GM19397 (cell line): ENCODE data around the gene ZNF565.
"Not testable (repeated sequence)": the region's sequence is repeated elsewhere in the genome, so short reads cannot be mapped to it uniquely, and the experiment has no call there.

Experiments
- ATAC-seq: cut with Tn5 transposase; IDR thresholded peaks from one replicate; pipeline ENCODE4 v1.9.1; 2021; ENCODE audit warnings: mild to moderate bottlenecking, moderate library complexity; ENCODE audit not compliant: unreplicated experiment

Gene ZNF565

GRCh38 chr19:36215276-36216123 is 1.0 kb upstream of the ZNF565 start:
- no peak for ATAC-seq

DNA sequence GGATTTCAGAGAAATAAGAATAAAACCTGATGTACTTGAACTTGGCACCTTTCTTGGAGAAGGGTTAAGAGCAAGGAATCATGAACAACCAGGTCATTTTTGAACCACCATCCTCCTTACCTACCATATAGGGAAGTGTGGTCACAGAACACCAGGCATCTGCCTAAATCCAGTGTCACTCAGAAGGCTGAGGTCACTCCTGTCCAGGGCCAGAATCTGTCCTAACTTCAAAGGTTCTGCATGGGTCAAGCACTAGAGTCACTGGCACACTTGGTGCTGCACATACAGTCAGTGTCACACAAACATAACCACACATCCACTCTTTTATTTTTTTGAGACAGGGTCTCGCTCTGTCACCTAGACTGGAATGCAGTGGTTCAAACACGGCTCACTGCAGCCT is 1.6 kb downstream of the ZNF565 start:
- no peak for ATAC-seq

- no peak for ATAC-seq
Observed at GRCh38 chr19:36210497-36210896, 4.0 kb downstream of the ZNF565 start.

DNA sequence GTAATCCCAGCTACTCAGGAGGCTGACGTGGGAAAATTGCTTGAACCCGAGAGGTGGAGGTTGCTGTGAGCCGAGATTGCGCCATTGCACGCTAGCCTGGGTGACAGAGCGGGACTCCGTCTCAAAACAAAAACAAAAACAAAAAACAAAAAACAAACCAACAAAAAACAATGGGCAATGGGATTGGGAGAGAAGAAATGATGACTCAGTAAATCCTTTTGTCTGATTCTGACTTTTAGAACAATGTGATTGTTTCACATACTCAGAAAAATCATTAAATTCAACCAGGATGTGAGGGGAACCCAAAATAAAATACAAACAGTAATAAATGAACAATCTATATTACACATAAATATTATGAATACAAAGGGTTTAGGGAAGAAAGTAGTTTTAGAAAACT is 5.1 kb downstream of the ZNF565 start:
- ATAC-seq: no peak

DNA sequence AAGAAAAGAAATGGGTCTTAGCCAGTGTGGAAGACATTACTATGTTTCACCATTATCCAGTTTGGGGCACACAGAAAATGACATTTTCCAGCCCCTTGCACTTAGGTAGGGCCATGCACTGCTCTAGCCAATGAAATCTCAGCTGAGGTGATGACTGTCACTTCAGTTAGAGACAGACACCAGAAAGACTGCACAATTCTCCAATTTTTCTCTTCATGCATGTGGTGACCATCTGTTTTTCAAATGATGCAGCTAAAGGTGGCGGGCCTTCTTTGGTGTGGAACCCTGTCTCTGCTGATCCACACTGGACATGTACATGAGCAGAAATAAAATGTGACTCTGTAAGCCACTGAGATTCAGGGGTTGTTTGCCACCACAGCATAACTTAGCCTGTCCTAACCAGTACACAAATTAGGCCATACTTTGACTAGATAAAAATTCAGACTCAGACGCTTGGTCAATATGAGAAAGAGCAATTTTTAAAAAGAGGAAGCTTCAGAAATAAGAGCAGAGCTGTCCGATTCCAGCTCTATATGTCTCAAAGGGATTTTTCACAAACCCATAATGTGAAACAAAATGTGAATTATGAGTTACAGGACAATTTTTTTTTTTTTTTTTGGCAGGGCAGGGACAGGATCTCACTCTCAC is 6.7 kb downstream of the ZNF565 start:
- ATAC-seq: no peak

DNA sequence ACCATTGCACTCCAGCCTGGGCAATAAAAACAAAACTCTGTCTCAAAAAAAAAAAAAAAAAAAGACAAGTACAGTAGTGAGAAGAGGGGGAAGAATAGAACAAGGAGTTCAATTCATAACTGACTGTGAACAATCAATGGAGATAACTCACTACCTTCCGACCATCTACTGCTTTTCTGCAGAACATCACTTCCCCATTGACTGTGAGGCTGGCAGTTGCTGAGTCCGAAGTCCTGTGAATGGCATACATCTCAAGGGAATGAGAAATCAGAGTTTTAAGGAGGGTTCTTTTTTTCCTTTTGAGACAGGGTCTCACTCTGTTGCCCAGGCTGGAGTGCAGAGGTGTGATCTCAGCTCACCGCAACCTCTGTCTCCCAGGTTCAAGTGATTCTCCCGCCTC is 11.2 kb downstream of the ZNF565 start:
- ATAC-seq: no peak

DNA sequence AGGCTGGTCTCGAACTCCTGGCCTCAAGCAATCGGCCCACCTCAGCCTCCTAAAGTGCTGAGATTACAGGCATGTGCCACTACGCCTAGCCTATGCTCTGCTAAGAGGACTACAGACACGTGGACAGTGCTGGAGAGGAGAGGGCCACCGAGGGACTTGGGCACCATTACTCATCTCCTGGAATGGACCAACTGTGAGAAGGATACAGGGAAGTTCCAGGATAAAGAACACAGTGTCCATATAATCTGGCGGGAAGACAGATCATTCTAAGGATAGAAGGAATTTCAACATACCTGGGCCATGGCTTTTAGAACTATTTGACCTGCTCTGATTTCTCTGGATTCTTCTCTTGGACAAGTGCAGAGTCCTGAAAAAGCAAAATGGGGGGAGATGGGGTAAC is 12.8 kb downstream of the ZNF565 start:
- no peak for ATAC-seq

DNA sequence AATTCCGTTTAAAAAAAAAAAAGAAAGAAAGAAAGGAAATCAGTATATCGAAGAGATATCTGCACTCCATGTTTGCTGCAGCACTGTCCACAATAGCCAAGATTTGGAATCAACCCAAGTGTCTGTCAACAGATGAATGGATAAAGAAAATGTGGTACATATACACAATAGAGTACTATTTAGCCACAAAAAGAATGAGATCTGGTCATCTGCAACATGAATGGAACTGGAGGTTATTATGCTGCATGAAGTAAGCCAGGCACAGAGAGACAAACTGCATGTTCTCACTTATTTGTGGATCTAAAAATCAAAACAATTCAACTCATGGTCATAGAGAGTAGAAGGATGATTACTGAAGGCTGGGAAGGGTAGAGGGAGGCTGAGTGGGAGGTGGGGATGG is 16.3 kb downstream of the ZNF565 start:
- no peak for ATAC-seq

DNA sequence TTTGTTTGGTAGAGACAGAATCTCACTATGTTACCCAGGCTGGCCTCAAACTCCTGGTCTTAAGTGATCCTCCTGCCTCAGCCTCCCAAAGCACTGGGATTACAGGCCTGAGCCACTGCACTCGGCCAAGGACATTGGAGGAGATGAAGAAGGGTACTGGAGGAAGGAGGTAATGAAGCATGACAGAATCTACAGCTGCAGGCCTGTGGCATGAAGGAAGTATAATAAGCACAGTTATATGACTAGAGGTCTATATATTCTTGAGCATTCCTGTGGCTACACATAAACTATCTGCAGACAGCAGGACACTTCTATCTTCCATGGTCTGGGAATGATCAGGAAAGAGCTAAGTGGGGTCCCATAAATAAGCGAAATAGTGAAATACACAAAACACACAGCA is 18.2 kb downstream of the ZNF565 start:
- ATAC-seq: no peak

GRCh38 chr19:36186722-36187121 is 27.7 kb downstream of the ZNF565 start:
- ATAC-seq: not testable (repeated sequence)

DNA sequence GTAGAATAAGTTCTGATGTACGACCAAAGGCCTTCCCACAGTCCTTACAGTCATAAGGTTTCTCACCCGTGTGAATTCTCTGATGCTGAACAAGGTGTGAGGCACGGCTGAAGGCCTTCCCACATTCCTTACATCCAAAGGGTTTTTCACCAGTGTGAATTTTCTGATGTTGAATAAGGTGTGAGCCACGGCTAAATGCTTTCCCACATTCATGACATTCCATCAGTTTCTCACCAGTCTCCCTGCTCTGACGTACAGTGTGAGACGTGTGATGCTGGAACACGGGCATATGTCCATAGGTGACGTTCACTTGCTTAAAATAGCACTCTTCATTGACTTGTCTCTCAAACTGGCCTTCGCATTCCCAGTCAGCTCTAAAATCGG is 31.2 kb downstream of the ZNF565 start:
- ATAC-seq: no peak

DNA sequence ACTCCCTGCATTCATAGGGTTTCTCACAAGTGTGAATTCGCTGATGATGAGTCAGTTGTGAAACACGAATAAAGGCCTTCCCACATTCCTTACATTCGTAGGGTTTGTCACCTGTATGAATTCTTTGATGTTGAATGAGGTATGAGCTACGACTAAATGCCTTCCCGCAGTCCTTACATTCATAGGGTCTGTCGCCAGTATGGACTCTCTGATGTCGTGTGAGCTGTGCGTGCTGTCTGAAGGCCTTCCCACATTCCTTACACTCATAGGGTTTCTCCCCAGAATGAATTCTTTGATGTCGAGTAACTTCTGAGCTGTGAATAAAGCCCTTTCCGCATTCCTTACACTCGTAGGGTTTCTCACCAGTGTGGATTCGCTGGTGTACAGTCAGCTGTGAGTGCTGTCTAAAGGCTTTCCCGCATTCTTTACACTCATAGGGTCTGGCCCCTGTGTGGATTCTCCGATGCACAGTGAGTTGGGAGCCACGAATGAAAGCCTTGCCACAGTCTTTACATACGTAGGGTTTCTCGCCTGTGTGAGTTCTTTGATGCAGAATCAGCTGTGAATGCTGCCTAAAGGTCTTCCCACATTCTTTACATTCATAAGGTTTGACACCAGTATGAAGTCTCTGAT is 31.7 kb downstream of the ZNF565 start:
- no peak for ATAC-seq

GRCh38 chr19:36179077-36179476 is 35.4 kb downstream of the ZNF565 start:
- not testable (repeated sequence) for ATAC-seq

DNA sequence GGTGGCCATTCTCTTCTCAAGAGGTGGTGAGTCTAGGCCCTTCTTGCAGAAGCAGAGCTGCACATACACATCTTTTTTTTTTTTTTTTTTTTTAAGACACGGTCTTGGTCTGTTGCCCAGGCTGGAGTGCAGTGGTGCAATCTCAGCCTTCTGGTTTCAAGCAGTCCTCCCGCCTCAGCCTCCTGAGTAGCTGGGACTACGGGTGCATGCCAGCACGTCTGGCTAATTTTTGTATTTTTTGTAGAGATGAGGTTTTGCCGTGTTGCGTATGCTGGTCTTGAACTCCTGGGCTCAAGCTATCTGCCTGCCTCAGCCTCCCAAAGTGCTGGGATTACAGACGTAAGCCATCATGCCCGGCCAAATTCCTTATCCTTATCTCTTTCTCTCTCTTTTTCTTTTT is 40.6 kb downstream of the ZNF565 start:
- ATAC-seq: not testable (repeated sequence)

GRCh38 chr19:36172852-36173251 is 41.6 kb downstream of the ZNF565 start:
- ATAC-seq: no peak

DNA sequence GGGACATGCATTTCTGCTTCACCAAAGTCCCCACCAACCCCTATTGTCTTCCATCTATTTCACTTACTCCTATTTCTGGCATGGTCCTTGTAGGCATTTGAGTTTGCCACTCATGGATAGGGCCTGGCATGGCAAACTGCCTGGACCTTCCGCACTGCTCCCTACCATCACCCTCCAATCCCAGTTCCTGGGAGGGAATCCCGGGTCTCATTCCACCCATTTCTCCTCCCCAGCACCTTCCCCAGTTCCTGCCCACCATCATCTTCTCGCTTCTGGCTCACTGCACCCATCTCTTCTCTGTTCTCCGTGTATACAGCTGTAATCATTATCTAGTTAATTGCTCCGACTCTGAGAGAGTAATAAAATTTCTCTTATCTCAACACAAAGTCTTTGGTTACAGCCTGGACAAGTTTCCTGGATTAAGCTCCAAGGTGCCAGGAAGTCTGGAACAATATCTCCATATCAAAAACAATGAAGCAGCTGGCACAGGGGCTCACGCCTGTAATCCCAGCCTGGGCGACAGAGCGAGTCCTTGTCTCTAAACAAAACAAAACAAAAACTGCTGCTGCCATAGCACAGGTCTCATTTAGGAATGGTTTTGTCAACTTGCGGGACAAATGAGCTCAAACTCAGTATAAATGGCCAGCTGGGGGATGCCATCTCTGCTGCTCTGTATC is 45.2 kb downstream of the ZNF565 start:
- ATAC-seq: no peak

DNA sequence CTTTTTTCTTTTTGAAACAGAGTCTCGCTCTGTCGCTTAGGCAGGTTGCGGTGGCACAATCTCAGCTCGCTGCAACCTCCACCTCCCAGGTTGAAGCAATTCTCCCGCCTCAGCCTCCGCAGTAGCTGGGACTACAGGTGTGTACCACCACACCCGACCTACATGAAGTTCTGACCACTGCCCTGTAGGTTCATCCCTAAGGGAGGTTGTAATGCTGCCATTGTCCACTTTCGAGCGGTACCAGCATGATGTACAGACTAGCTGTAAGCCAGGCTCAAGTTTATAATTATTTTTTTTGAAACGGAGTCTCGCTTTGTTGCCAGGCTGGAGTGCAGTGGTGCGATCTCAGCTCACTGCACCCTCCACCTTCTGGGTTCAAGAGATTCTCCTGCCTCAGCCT is 50.7 kb downstream of the ZNF565 start:
- no peak for ATAC-seq

- ATAC-seq: no peak
Observed at GRCh38 chr19:36160821-36161596, 53.5 kb downstream of the ZNF565 start.

DNA sequence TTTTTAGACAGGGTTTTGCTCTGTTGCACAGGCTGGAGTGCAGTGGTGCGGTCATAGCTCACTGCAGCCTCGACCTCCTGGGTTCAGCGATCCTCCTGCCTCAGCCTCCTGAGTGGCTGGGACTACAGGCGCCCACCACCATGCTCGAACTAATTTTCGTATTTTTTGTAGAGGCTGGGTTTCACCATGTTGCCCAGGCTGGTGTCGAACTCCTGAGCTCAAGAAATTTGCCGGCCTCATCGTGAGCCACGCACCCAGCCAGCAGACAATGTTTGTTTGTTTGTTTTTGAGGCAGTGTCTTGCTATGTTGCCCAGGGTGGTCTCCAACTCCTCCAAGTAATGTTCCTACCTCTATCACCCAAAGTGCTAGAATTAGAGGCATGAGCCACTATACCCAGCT is 61.3 kb downstream of the ZNF565 start:
- ATAC-seq: no peak

DNA sequence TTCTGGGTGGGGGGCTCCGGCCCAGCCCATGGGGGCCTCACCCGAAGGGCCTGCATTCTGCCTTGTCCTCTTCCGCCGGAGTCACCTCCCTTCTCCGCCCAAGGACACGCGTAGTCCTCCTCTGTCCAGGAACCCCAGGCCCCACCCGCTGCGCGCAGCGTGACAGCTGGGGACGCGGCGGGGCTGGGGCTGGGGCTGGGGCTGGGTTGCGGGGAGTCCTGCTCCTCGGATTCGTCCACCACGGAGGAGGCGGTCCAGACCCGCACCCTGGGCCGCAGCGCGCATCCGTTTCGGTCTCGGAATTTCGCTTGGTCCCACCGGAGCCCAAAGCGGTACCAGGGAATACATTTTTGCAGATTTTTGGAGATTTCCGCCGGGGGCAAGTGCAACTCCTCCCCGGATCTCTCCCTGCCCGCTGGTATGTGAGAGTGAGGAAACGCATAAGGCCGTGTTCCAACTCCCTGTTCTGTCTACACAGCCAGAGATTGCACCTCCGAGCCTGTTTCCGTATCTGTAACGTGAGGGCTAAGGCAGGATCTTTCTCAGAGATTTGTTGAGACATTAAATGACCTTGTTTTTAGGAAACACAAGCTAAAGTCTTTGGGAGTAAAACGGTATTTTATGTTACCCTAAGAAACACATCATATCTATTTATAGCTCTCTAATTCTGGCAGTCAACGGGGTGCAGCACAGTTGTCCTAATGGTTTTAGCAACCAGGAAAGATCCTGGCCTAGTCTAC is 61.9 kb downstream of the ZNF565 start, which contains the start of gene COX7A1:
TSS of gene COX7A1 (minus strand) at position 96 of the 740 bp plus-strand sequence. CDS start at position 56, 40 bp downstream.
- ATAC-seq: no peak
